Stimulated activated naive CD8-positive, alpha-beta T cell treated with anti-CD3 and anti-CD28 coated beads, Interleukin-15, Interleukin-2, amounts not matched to agents 100 U/mL and 50 U/mL, for 24 hours (primary cell): ENCODE measurements around the gene ATG10.
"Not testable (repeated sequence)": the region's sequence is repeated elsewhere in the genome, so short reads cannot be mapped to it uniquely, and the experiment has no call there.

Experiments used
- ATAC-seq: fragments of 150-1000 bp; cut with Tn5 transposase; one replicate; pipeline ENCODE4 v1.10.0; 2021
- DNase-seq: peaks from one replicate; pipeline ENCODE4 v3.0.0; 2021

ATG10 gene

DNA sequence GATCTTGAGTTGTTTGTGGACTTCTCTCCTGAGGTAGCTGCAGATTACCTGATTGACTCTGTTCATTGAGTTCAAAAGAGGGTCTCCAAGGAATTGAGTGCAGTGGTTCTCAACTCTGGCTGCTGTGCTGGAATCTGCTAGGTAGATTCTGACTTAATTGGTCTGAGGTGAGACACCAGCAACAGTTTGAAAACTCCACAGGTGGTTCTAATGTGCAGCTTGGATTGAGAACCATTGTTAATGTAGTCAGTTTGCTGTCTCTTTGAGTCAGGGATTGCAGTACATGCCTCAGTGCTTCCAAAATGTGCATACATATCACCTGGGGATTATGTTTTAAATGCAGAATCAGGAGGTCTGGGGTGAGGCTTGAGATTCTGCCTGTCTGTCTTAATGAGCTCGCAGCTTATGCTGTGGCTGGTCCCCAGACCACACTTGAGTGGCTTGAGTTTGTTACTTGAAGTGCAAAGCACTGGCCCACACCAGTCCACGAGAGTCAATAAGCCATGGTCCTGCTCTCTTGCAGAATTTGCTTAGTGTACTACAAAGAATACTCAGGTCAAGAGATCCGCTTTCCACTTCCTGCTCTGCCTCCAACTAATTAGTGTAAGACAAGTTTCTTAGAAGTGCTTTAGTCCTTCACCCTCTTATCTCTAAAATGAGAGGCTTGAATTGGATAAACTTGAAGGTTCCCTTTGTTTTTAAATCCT lies 82.3 kb downstream of the ATG10 start:
- no peak for ATAC-seq
- no peak for DNase-seq

DNA sequence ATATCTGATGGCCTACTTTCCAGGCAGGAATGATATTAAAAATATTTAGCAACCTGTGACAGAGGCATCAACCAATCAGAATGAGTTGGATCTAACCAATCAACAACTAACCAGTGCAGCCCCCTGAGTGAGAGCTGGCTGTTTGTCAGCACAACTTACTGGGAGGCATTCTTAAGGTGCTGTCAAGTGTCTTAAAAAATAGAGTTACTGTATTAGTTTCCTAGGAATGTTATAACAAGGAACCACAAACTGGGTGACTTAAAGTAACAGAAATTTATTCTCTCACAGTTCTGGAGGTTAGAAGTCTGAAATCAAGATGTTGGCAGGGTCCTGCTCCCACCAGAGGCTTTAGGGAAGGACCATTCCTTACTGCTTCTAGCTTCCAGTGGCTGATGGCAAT lies 85.2 kb downstream of the ATG10 start:
- ATAC-seq, result no peak

DNA sequence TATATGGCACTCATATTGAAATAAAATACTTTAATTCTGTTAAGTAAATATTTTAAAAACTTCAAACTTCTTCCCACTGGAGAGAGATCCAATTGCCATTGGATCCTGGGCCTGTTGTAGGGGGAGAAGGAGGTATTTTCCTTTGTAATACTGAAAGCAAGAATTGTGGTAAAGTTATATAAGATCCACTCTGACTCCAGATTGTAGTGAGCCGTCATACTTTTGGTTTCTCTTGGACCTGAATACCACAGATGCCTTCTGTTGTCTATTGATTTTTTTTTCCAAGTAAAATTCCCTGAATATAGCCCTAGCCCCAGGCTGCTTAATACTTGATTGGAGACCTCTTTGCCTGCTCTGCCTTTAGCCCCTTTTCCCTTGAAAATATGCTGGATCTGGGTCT lies 86.9 kb downstream of the ATG10 start:
- no peak for ATAC-seq
- DNase-seq, result no peak

More for the DNA sequence above, 85.2 kb downstream of the ATG10 start:
- DNase-seq, result no peak

DNA sequence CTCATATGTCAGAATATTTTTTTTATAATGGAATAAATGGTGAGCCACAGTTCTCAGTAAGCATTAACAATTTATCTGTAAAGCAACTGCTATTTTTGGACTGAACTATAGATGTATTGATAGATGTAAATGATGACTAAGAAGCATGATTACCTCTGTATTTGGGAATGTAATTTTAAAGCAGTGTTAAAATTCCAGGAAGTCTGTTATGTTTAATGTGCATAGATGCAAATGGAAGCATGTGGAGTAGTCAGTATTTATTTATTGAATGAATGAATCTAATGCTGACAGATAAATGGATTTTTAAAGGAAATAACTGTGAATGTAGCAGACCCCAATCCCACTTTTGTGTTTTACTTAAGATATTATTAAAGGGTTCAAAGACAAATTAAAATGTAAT lies 95.0 kb downstream of the ATG10 start:
- no peak for DNase-seq
- ATAC-seq, result no peak

DNA sequence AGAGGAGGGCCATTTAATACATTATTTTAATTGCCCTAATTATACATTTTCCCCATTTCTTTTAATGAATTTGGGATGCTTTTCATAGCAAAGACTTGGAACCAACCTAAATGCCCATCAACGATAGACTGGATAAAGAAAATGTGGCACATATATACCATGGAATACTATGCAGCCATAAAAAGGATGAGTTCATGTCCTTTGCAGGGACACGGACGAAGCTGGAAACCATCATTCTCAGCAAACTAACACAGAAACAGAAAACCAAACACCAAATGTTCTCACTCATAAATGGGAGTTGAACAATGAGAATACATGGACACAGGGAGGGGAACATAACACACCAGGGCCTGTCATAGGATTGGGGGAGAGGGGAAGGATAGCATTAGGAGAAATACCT lies 96.2 kb downstream of the ATG10 start:
- ATAC-seq, DNase-seq: not testable (repeated sequence)

GRCh38 chr5:82068723-82069122 lies 96.9 kb downstream of the ATG10 start:
- ATAC-seq (no peak), DNase-seq (no peak)

GRCh38 chr5:82072138-82072537 lies 100.3 kb downstream of the ATG10 start:
- DNase-seq (no peak), ATAC-seq (no peak)

GRCh38 chr5:82073179-82073578 lies 101.4 kb downstream of the ATG10 start:
- no peak for DNase-seq
- ATAC-seq, result no peak

DNA sequence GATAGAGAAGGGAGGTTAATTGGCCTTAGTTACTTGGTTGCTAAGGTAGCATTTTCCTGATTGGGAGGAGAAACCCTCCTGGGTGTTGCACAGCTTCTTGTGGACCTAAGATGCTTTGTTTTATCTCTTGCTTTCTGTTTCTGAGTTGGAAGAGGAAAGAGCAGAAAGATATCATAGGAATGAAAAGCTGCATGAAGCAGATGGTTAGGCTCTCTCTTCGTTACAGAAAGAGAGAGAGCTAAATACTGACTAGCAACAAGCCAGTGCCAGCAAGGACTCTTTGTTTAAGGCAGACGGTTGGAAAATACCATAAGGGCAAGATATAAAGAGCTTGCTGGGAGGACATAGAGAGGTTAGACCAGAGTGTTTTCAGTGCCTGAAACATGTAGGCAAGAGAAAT lies 103.1 kb downstream of the ATG10 start:
- no peak for ATAC-seq

GRCh38 chr5:82077496-82077895 lies 105.7 kb downstream of the ATG10 start:
- ATAC-seq (no peak), DNase-seq (no peak)

More for the DNA sequence above, 103.1 kb downstream of the ATG10 start:
- no peak for DNase-seq

DNA sequence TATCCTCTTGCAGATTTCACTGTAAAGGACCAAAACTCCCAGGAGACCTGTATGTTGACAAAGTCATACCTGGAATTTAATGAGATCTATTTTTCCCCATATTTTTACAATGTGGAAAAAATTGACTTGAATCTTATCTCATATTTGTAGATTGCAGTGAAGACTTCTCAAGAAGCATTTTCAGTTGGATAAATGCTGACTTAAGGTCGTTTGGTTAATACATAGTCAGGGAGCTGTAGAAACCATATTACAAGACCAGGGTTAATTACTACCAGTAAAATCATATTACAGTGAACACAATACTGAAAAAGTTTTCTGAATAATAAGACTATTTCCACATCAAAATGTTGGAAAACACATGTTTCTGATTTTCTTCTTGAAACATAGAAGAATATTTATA lies 119.8 kb downstream of the ATG10 start:
- no peak for DNase-seq
- ATAC-seq, result no peak

DNA sequence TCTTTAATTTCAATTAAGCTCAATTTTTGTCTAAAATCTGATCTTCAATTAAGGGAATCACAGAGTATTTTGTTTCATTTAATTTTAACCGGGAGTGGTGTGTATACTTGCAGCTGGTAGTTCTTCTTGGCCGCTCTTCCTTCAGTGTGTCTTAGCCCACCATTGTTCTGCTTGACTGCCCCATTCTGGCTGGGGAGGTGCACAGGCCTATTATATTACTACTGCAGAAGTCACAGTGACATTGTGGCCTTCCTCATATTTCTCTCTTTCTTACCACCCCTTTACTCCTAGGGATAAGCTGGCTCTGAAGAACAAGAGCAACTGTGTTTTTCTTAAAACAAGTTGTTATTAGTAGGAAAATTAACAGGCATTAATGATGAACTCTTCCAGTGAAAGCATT lies 123.7 kb downstream of the ATG10 start:
- ATAC-seq, result no peak
- DNase-seq, result no peak

DNA sequence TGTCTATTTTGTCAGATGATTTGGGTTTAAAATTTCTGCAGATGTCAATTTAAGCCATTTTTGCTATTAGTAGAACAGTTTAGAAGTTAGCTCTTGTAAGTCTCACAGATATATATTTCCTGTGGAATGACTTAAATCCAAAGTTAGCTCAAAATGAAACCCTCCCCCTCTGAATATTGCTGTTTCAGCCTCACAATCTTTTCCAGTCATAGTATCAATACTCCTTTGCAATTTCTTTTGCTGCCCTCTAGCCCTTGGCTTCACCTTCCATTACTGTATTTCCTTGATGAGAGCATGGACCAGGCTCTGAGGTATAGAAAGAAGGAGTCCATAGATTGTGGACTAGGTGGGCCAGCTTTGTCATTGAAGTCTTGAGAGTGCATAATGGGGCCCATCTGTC lies 124.4 kb downstream of the ATG10 start:
- DNase-seq (no peak), ATAC-seq (no peak)

- DNase-seq (no peak), ATAC-seq (peak; percentile 69)
Observed at GRCh38 chr5:82100303-82101077, 128.7 kb downstream of the ATG10 start.

DNA sequence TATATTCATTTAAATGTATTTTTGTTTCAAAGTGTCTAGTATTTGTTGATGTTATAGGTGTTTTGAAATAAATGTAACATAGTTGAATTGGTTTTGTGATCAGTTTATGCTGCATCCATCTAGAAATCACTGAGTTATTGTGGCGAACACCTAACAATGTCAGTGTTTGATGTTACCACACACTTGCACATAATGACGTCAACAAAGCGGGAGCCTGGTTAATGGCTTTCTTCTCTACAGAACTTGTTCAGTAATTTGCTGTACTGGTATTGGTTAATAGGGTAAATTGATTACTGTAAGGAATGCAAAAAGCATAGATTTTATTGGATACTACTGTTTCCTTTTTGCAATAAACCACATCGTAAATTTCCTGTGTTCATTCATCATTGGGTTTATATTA lies 133.0 kb downstream of the ATG10 start:
- ATAC-seq (peak; percentile 51), DNase-seq (peak; percentile 22)

- ATAC-seq, result peak; percentile 83
- peak; percentile 17 for DNase-seq
Observed at GRCh38 chr5:82105457-82105856, 133.6 kb downstream of the ATG10 start.

GRCh38 chr5:82106207-82106606 lies 134.4 kb downstream of the ATG10 start:
- ATAC-seq (no peak), DNase-seq (no peak)

GRCh38 chr5:82106756-82107155 lies 134.9 kb downstream of the ATG10 start:
- DNase-seq (no peak), ATAC-seq (no peak)

DNA sequence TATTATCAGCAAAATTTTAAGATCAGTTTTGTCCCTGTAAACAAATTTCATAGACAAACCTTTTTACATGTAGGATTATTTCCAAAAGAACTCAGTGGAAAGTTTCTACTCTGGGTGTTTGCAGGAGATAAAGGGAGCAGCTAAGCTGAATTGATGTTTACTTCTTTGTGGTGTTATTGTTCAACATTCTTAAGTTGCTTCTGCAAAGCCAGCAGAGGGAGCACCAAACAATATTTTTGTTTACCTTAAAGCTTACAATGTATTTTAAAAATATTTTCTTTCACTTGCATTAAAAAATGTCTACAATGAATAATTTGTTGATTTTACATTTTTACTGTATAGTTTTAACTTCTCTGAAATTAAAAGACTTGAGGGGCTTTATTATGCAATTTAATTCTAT lies 135.4 kb downstream of the ATG10 start:
- DNase-seq, result no peak

GRCh38 chr5:82109013-82109412 lies 137.2 kb downstream of the ATG10 start:
- ATAC-seq, result no peak
- no peak for DNase-seq

More for the DNA sequence above, 135.4 kb downstream of the ATG10 start:
- ATAC-seq, result no peak

DNA sequence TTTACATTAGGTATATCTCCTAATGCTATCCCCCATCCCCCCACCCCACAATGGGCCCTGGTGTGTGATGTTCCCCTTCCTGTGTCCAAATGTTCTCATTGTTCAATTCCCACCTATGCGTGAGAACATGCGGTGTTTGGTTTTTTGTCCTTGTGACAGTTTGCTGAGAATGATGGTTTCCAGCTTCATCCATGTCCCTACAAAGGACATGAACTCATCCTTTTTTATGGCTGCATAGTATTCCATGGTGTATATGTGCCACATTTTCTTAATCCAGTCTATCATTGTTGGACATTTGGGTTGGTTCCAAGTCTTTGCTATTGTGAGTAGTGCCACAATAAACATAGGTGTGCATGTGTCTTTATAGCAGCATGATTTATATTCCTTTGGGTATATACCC lies 138.1 kb downstream of the ATG10 start:
- not testable (repeated sequence) for DNase-seq, ATAC-seq

DNA sequence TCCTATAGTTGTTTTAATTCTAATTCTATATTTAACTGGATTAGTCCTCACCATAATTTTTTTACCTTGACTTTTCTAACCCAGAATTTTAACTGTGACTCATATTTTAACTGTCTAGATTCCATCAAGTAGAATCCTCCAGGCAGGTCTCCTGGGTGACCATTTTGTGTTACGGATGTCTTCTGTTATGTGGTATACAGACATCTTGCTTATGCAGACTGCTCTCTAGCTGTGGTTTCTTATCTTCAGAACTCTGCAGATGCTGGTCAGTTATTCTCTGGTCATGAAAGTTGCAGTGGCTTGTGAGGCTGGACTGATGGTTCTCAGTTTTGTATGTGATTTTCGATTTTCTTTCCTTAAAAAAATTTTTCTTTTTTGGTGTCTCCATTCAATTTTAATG lies 139.4 kb downstream of the ATG10 start:
- no peak for DNase-seq
- ATAC-seq, result no peak

DNA sequence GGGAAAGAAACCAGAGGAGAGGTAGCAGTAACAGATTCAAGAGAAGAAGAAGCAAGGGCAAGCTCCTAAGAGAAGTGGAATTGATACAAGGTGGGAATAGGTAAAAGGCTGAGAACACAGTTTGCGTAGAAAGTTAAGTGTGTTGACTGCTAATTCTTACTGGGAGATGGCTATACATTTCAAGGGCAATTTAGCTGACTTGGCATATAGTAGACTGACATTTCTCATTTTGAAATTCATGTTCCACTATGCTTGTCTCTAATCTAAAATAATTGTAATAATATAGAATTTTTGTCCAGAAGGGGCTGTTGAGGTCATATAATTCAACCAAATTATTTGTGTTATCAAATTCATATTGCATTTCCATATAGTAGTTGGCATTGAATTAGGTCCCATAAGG lies 144.0 kb downstream of the ATG10 start:
- DNase-seq (no peak), ATAC-seq (no peak)

DNA sequence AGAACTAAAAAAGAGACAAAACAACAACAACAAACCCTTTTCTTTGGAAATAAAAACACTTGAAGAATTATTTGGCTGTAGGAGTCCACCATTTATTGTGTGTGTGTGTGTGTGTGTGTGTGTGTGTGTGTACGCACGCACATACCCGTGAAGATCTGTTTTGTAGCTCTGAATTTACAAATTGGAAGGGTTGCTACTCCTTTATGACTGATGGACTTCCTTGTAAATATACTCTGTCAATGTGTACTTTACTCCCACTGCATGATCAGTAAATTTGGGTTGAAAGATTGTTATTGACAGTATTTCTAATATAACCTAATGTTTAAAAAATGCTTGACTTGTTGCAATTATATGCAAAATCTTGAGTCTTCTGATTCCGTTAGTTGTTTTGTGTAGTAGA lies 148.1 kb downstream of the ATG10 start:
- DNase-seq, result no peak
- ATAC-seq, result no peak
